Adrenal gland (tissue), 5 donors: ENCODE results near the gene IPCEF1.

Source experiments
- CTCF ChIP-seq, 6 experiments: fragments of 450-650 bp in 4 of 6; fragments of 200-600 bp in 2 of 6; sonication (generic) in 1 of 6; IDR thresholded peaks; 1 replicate in 5 of 6; 2 replicates in 1 of 6; pipeline versions ENCODE4 v1.5.1 to v1.8.0; 2016 to 2021; ENCODE audit warnings: antibody characterized with exemption in 6 of 6, mild to moderate bottlenecking in 2 of 6, moderate library complexity in 1 of 6
- POLR2A ChIP-seq, 2 donors: fragments of 450-650 bp; IDR thresholded peaks; one replicate each; pipeline ENCODE4 v1.6.1; 2017; ENCODE audit warnings: antibody characterized with exemption in 2 of 2, mild to moderate bottlenecking in 2 of 2, moderate library complexity in 1 of 2
- donor health status: DM: no; HTN: no; CAD: no.

GRCh38 chr6:154242617-154243357 is 113.8 kb downstream of the IPCEF1 start:
- TF ChIP-seq CTCF (IDR thresholded peaks at IDR 0.05) (no peak), POLR2A (IDR thresholded peaks at IDR 0.05) (no peak)
